Vagina (tissue), 2 donors: ENCODE data around the gene ALDH8A1. TPM values are rescaled to one million over a fixed set of nuclear protein-coding genes. Genes with fewer than 3 reads are reported as not detected.

Source experiments
- DNase-seq, 2 donors: peaks; one replicate each; pipeline ENCODE4 v3.0.0-alpha.2; 2017; ENCODE audit errors: extremely low spot score in 2 of 2
- H3K27ac ChIP-seq: fragments of 200-600 bp; sonication (generic); one replicate; pipeline ENCODE4 v1.5.1; 2019
- H3K27me3 ChIP-seq: fragments of 200-600 bp; sonication (generic); one replicate; pipeline ENCODE4 v1.5.1; 2019
- H3K36me3 ChIP-seq, 2 donors: fragments of 200-600 bp; sonication (generic); one replicate each; pipeline ENCODE4 v1.5.1; 2017 to 2019
- H3K4me1 ChIP-seq: fragments of 200-600 bp; sonication (generic); one replicate; pipeline ENCODE4 v1.5.1; 2019
- H3K4me3 ChIP-seq, 2 donors: fragments of 200-600 bp; sonication (generic); 1 replicate in 1 of 2; 2 replicates in 1 of 2; pipeline ENCODE4 v1.5.1; 2016 to 2019
- H3K9me3 ChIP-seq: fragments of 200-600 bp; sonication (generic); one replicate; pipeline ENCODE4 v1.5.1; 2019
- POLR2A ChIP-seq, 2 donors: fragments of 450-650 bp; IDR thresholded peaks; one replicate each; pipeline ENCODE4 v1.6.1; 2017; ENCODE audit warnings: antibody characterized with exemption in 2 of 2, mild to moderate bottlenecking in 2 of 2, moderate library complexity in 2 of 2
- POLR2AphosphoS5 ChIP-seq, 2 donors: sonication (generic); formaldehyde crosslinking; IDR thresholded peaks; one replicate each; pipeline ENCODE4 v1.9.0; 2017; ENCODE audit warnings: antibody characterized with exemption in 2 of 2, mild to moderate bottlenecking in 2 of 2, low read depth in 1 of 2; ENCODE audit not compliant: insufficient read depth in 1 of 2
- intact Hi-C: fragments of 100-400 bp; cut with DNase I; formaldehyde crosslinking; loops from one replicate; pipeline ENCODE4 v1.15.1; 2023
- total RNA-seq: library from RNA; depleted of rRNA; stranded (reverse); fragments of >200 nt; gene quantifications from one replicate; pipeline ENCODE4 v1.2.3, GENCODE V29; 2016
- TF ChIP-seq, protein P1 (sequence below), 3 experiments: fragments of 450-650 bp in 2 of 3; fragments of 200-600 bp in 1 of 3; sonication (generic) in 1 of 3; IDR thresholded peaks; one replicate each; pipeline ENCODE4 v1.5.1; 2017 to 2019; ENCODE audit warnings: antibody characterized with exemption in 3 of 3, mild to moderate bottlenecking in 2 of 3, moderate library complexity in 2 of 3

The ALDH8A1 gene
- total RNA-seq, 1 donor from 2014 or later: not detected

DNA sequence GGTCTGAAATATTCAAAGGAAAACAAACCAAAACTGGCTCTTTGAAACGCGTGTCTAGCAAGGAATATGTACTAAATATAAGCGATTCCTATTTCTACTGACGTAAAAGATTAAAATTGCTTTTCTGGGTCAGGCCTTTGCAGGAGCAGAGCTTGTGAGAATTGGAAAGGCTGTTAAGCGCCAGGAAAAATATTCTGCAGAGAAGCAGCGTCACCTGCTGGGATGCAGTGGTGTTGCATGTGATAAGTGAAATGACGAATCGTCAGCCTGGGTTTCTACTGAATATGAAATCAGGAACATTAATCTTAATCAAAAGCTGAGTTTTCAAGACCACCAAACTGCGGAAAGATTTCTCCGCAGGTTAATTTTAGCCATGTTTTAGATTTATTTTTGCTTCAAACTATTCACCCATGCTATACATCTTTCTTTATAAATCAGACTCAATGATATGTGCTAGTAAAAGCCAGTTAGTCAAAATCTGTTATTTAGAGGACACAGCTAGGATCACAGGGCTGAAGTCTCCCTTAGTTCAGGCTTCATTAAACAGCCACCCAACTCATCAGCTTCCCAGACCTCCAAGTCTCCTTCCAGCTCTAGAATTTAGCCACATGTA lies 67.4 kb downstream of the ALDH8A1 start:
- no peak for DNase-seq
- Histone ChIP-seq H3K4me1 (no peaks in the 10 kb centered on the region), H3K36me3 (no peaks in the 10 kb centered on the region), H3K4me3 (no peak overlapping the region), H3K9me3 (no peaks in the 10 kb centered on the region), H3K27ac (peak overlapping the region; percentile 15), H3K27me3 (no peaks in the 10 kb centered on the region)
- TF ChIP-seq, protein P1, sequence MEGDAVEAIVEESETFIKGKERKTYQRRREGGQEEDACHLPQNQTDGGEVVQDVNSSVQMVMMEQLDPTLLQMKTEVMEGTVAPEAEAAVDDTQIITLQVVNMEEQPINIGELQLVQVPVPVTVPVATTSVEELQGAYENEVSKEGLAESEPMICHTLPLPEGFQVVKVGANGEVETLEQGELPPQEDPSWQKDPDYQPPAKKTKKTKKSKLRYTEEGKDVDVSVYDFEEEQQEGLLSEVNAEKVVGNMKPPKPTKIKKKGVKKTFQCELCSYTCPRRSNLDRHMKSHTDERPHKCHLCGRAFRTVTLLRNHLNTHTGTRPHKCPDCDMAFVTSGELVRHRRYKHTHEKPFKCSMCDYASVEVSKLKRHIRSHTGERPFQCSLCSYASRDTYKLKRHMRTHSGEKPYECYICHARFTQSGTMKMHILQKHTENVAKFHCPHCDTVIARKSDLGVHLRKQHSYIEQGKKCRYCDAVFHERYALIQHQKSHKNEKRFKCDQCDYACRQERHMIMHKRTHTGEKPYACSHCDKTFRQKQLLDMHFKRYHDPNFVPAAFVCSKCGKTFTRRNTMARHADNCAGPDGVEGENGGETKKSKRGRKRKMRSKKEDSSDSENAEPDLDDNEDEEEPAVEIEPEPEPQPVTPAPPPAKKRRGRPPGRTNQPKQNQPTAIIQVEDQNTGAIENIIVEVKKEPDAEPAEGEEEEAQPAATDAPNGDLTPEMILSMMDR (IDR thresholded peaks at IDR 0.05): peak; percentile 48 to 97 (median 55)
- no peak for TF ChIP-seq POLR2AphosphoS5 (IDR thresholded peaks at IDR 0.05; ENCODE audit: insufficient read depth in 1 of 2, low read depth in 1 of 2)
- intact Hi-C loops: loop anchor here (5.0 to 10.0 kb wide), 2 partner anchors 238 to 710 kb away; no protein-coding TSS in a partner anchor

DNA sequence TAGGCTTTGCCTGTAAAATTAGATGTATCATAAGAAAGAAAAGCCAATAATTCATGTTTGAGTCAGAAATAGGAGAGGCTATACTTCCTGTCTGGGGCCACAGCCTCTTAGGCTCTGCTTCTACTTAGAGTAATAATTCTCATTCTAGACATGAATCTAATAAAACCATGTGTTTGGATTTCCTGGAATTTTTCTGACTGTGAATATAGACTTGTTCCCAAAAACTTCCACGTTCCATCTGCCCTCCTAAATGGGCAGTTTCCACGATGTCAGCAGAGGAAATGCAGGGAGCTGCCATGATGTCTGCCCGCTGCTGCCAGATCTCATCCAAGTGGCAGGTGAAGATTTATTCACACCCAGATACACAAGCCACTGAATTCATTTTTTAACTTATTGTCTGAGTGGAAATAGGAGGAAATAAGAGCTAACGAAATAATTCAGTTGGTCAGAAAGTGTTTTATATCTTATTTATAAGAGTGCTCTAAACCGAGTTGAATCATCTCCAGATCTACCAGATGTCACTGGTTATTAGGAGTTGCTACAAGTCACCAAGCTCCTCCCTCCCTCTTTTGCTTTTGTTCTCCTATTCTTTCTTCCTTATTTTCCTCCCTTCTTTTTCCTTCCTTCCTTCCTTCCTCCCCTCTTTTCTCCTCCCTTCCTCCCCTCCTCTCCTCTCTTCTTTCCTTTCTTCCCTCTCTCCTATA lies 69.3 kb downstream of the ALDH8A1 start:
- intact Hi-C loops: loop anchor here (5.0 to 10.0 kb wide), 2 partner anchors 236 to 708 kb away; no protein-coding TSS in a partner anchor
- peak overlapping the region; percentile 15 for H3K27ac ChIP-seq
- H3K4me1 ChIP-seq: no peaks in the 10 kb centered on the region
- DNase-seq: no peak
- H3K27me3 ChIP-seq: no peaks in the 10 kb centered on the region
- TF ChIP-seq, protein P1 (IDR thresholded peaks at IDR 0.05): no peak
- TF ChIP-seq POLR2AphosphoS5 (IDR thresholded peaks at IDR 0.05; ENCODE audit: insufficient read depth in 1 of 2, low read depth in 1 of 2): no peak
- TF ChIP-seq POLR2A (IDR thresholded peaks at IDR 0.05): no peak
- H3K9me3 ChIP-seq: no peaks in the 10 kb centered on the region
- no peaks in the 10 kb centered on the region for H3K36me3 ChIP-seq
- no peak overlapping the region for H3K4me3 ChIP-seq

DNA sequence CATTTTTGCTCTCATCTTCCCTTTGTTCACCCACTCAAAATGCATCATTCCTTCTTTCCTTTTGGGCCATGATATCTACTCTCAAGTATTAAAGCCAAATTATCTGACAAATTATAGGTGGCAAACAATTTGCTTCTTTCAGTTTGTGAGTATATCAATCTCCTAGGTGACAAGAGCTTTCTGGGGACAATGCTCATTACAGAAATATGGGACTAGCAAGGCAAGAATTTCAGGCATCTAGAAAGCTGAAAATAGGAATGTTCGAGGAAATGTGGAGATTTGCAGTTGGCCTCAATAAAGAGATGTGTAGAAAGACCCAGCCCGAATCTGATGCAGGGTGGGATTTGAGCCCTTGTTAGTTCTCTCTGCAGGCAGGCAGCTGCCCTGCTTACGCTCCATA lies 71.8 kb downstream of the ALDH8A1 start:
- Histone ChIP-seq H3K27me3 (no peaks in the 10 kb centered on the region), H3K27ac (no peak overlapping the region), H3K36me3 (no peaks in the 10 kb centered on the region), H3K9me3 (no peaks in the 10 kb centered on the region), H3K4me3 (no peak overlapping the region), H3K4me1 (no peaks in the 10 kb centered on the region)
- no peak for DNase-seq
- intact Hi-C loops: no loop called here
- no peak for TF ChIP-seq POLR2AphosphoS5 (IDR thresholded peaks at IDR 0.05; ENCODE audit: insufficient read depth in 1 of 2, low read depth in 1 of 2)
- TF ChIP-seq, protein P1 (IDR thresholded peaks at IDR 0.05): no peak

DNA sequence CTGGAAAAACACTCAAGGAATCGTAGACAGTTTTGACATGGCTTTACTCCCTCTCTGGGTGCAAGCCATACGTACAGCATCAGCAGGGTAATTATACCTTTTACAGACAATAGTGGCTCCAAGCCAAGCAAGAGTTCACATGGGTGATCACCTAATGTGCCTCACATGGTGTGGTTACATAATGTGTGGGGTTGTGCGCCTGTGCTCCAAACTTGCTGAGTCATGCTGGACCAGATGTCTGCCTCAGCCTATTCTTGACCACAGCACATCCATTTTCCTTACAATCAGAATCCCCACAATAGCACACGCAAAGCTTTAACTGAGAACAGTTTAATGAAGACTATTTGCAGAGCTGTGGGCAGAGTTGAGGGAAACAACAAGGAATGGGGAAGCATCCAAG lies 74.5 kb downstream of the ALDH8A1 start:
- Histone ChIP-seq H3K4me3 (no peak overlapping the region), H3K27me3 (no peaks in the 10 kb centered on the region), H3K27ac (no peak overlapping the region), H3K4me1 (no peaks in the 10 kb centered on the region), H3K36me3 (no peaks in the 10 kb centered on the region), H3K9me3 (no peaks in the 10 kb centered on the region)
- intact Hi-C loops: no loop called here
- no peak for DNase-seq
- TF ChIP-seq POLR2AphosphoS5 (IDR thresholded peaks at IDR 0.05; ENCODE audit: insufficient read depth in 1 of 2, low read depth in 1 of 2) (no peak), POLR2A (IDR thresholded peaks at IDR 0.05) (no peak)
- TF ChIP-seq, protein P1 (IDR thresholded peaks at IDR 0.05): no peak
